Measurements from ENCODE around the gene GABBR1. TPM values are rescaled to one million over a fixed set of nuclear protein-coding genes. Genes with fewer than 3 reads are reported as not detected.

GABBR1 gene
- total RNA-seq, result 10 to 100 TPM; 78.4 to 79.9 TPM
- 22.1 TPM for polyA plus RNA-seq (2013, experiment 1 of 2)
- 63.1 TPM for polyA plus RNA-seq (2013, experiment 2 of 2)
- total RNA-seq, result 1.7 to 73.1 (median 16.2) reads per million in 172 experiments

- H3K4me3 Mint-ChIP-seq, result peak within 1 kb of the TSS; percentile 90
- ChIA-PET POLR2A (interaction anchor here (1.3 to 3.4 kb wide), 5 partner anchors 9 to 76 kb away, joined by 4 to 33 read pairs (median 8); no protein-coding TSS in a partner anchor), CTCF (interaction anchor here (1.6 to 2.2 kb wide), 3 partner anchors 15 to 21 kb away, joined by 3 to 16 read pairs (median 12); no protein-coding TSS in a partner anchor)
- Histone ChIP-seq H3K9me3 (ENCODE audit: control insufficient read depth in 1 of 2, insufficient read depth in 1 of 2, low read length in 2 of 2) (no peaks in the 10 kb centered on the region), H3K4me1 (ENCODE audit: insufficient read depth, low read length) (peaks cover 38% of the 10 kb centered on the region), H3K27ac (ENCODE audit: low read depth in 1 of 2, low read length in 2 of 2) (peak within 1 kb of the TSS in 1 of 2 donors; percentile 56), H3K27me3 (ENCODE audit: control insufficient read depth in 1 of 2, insufficient read depth in 2 of 2, low read length in 2 of 2) (no peaks in the 10 kb centered on the region), H3K36me3 (ENCODE audit: insufficient read depth, low read length) (no peaks in the 10 kb centered on the region), H3K4me3 (ENCODE audit: low read length) (peak within 1 kb of the TSS; percentile 74)
- H3K36me3 Mint-ChIP-seq (ENCODE audit: low read depth), result peaks cover 5% of the 10 kb centered on the region
- no peaks in the 10 kb centered on the region for H3K9me3 Mint-ChIP-seq
- intact Hi-C loops (cut with DNase I, micrococcal nuclease), result loop anchor here in 1 of 2 experiments (1.0 kb wide), 1 partner anchor 15 kb away; no protein-coding TSS in a partner anchor
- peak within 1 kb of the TSS; percentile 68 for H3K27ac Mint-ChIP-seq
- no peaks in the 10 kb centered on the region for H3K27me3 Mint-ChIP-seq
- peak; percentile 77 for ATAC-seq (ENCODE audit: poor library complexity)
- peaks cover 55% of the 10 kb centered on the region for H3K4me1 Mint-ChIP-seq (ENCODE audit: low read depth)
- no peak for TF ChIP-seq CTCF (IDR thresholded peaks at IDR 0.05)
- peak; percentile 48 to 87 (median 70) for DNase-seq
Measured at GRCh38 chr6:29632789-29633533, at the start of gene GABBR1. GABBR1 (minus strand) TSS chr6:29633183; CDS start chr6:29632385, 798 bp downstream.

- DNase-seq (no peak), ATAC-seq (ENCODE audit: poor library complexity) (no peak)
- POLR2A ChIA-PET, result no interaction called here
- Mint-ChIP-seq H3K9me3 (no peaks in the 10 kb centered on the region), H3K4me1 (ENCODE audit: low read depth) (peaks cover 9% of the 10 kb centered on the region), H3K4me3 (no peak overlapping the region), H3K36me3 (ENCODE audit: low read depth) (no peaks in the 10 kb centered on the region), H3K27me3 (peaks cover 16% of the 10 kb centered on the region), H3K27ac (no peak overlapping the region)
- H3K4me3 ChIP-seq (ENCODE audit: low read length), result no peak overlapping the region
- intact Hi-C loops (cut with DNase I, micrococcal nuclease), result no loop called here
- H3K27me3 ChIP-seq (ENCODE audit: control insufficient read depth in 1 of 2, insufficient read depth in 2 of 2, low read length in 2 of 2), result peaks cover 0 to 2% of the 10 kb centered on the region in 2 experiments
- no peaks in the 10 kb centered on the region for H3K36me3 ChIP-seq (ENCODE audit: insufficient read depth, low read length)
- CTCF ChIA-PET, result interaction anchor here (0.7 kb wide), 1 partner anchor 28 kb away, joined by 3 read pairs; no protein-coding TSS in a partner anchor
- H3K4me1 ChIP-seq (ENCODE audit: insufficient read depth, low read length), result peaks cover 11% of the 10 kb centered on the region
- H3K27ac ChIP-seq (ENCODE audit: low read depth in 1 of 2, low read length in 2 of 2), result no peak overlapping the region
- TF ChIP-seq CTCF (IDR thresholded peaks at IDR 0.05), result no peak
- peaks cover 0 to 9% of the 10 kb centered on the region in 2 experiments for H3K9me3 ChIP-seq (ENCODE audit: control insufficient read depth in 1 of 2, insufficient read depth in 1 of 2, low read length in 2 of 2)
Measured at GRCh38 chr6:29681811-29682210, 48.8 kb upstream of the GABBR1 start.

GRCh38 chr6:29680904-29681303 lies 47.9 kb upstream of the GABBR1 start, which contains the start of gene ZFP57:
ZFP57 (minus strand) TSS chr6:29681152; CDS start chr6:29677003, 4,149 bp downstream.
- TF ChIP-seq CTCF (IDR thresholded peaks at IDR 0.05), result no peak
- peaks cover 16% of the 10 kb centered on the region for H3K27me3 Mint-ChIP-seq
- CTCF ChIA-PET, result no interaction called here
- no peaks in the 10 kb centered on the region for H3K9me3 Mint-ChIP-seq
- Histone ChIP-seq H3K4me1 (ENCODE audit: insufficient read depth, low read length) (peaks cover 15% of the 10 kb centered on the region), H3K27ac (ENCODE audit: low read depth in 1 of 2, low read length in 2 of 2) (no peak within 1 kb of the TSS), H3K36me3 (ENCODE audit: insufficient read depth, low read length) (no peaks in the 10 kb centered on the region), H3K9me3 (ENCODE audit: control insufficient read depth in 1 of 2, insufficient read depth in 1 of 2, low read length in 2 of 2) (peaks cover 0 to 9% of the 10 kb centered on the region in 2 experiments), H3K4me3 (ENCODE audit: low read length) (no peak within 1 kb of the TSS), H3K27me3 (ENCODE audit: control insufficient read depth in 1 of 2, insufficient read depth in 2 of 2, low read length in 2 of 2) (peaks cover 0 to 2% of the 10 kb centered on the region in 2 experiments)
- ATAC-seq (ENCODE audit: poor library complexity), result no peak
- H3K36me3 Mint-ChIP-seq (ENCODE audit: low read depth), result no peaks in the 10 kb centered on the region
- H3K27ac Mint-ChIP-seq, result no peak within 1 kb of the TSS
- POLR2A ChIA-PET, result no interaction called here
- DNase-seq, result no peak
- no peak within 1 kb of the TSS for H3K4me3 Mint-ChIP-seq
- peaks cover 9% of the 10 kb centered on the region for H3K4me1 Mint-ChIP-seq (ENCODE audit: low read depth)
- intact Hi-C loops (cut with DNase I, micrococcal nuclease), result no loop called here
